NCI-H748 (cell line): ENCODE measurements around the gene P2RY12.

Experiments
- DNase-seq: peaks from one replicate; lab custom pipeline; 2025; ENCODE audit not compliant: unreplicated experiment; lab: John Stamatoyannopoulos, UW

P2RY12 gene

GRCh38 chr3:151384741-151385174, at the start of gene P2RY12:
Gene P2RY12 (minus strand): TSS chr3:151384753. CDS start chr3:151338845, 45,908 bp downstream.
- no peak for DNase-seq

GRCh38 chr3:151432616-151433372, 48.2 kb upstream of the P2RY12 start:
- DNase-seq = no peak

GRCh38 chr3:151431940-151432339, 47.4 kb upstream of the P2RY12 start:
- no peak for DNase-seq

GRCh38 chr3:151430821-151431484, 46.4 kb upstream of the P2RY12 start:
- no peak for DNase-seq

- no peak for DNase-seq
Measured at GRCh38 chr3:151428386-151428785, 43.8 kb upstream of the P2RY12 start.

- no peak for DNase-seq
Measured at GRCh38 chr3:151426341-151426657, 41.7 kb upstream of the P2RY12 start.

GRCh38 chr3:151425627-151426340, 41.2 kb upstream of the P2RY12 start:
- no peak for DNase-seq

GRCh38 chr3:151423091-151423490, 38.5 kb upstream of the P2RY12 start:
- DNase-seq = no peak

- DNase-seq = no peak
Measured at GRCh38 chr3:151421938-151422337, 37.4 kb upstream of the P2RY12 start.

GRCh38 chr3:151419806-151420205, 35.3 kb upstream of the P2RY12 start:
- no peak for DNase-seq

GRCh38 chr3:151415289-151415688, 30.7 kb upstream of the P2RY12 start:
- DNase-seq = no peak

- DNase-seq = no peak
Measured at GRCh38 chr3:151412989-151413388, 28.4 kb upstream of the P2RY12 start.

- DNase-seq = no peak
Measured at GRCh38 chr3:151410891-151411559, 26.5 kb upstream of the P2RY12 start.

- DNase-seq = no peak
Measured at GRCh38 chr3:151407928-151408327, 23.4 kb upstream of the P2RY12 start.

GRCh38 chr3:151404316-151404715, 19.8 kb upstream of the P2RY12 start:
- DNase-seq = no peak

GRCh38 chr3:151403246-151403645, 18.7 kb upstream of the P2RY12 start:
- no peak for DNase-seq

- DNase-seq = no peak
Measured at GRCh38 chr3:151402349-151402748, 17.8 kb upstream of the P2RY12 start.

GRCh38 chr3:151400341-151400740, 15.8 kb upstream of the P2RY12 start:
- no peak for DNase-seq

- DNase-seq = no peak
Measured at GRCh38 chr3:151398895-151399294, 14.3 kb upstream of the P2RY12 start.

- no peak for DNase-seq
Measured at GRCh38 chr3:151395806-151396205, 11.3 kb upstream of the P2RY12 start.

- no peak for DNase-seq
Measured at GRCh38 chr3:151394611-151395010, 10.1 kb upstream of the P2RY12 start.
